GM15510 (cell line): ENCODE results near the gene MED13L.

Experiments
- POLR2A ChIP-seq: IDR thresholded peaks from 3 replicates; pipeline ENCODE4 v1.6.1; 2011; ENCODE audit warnings: borderline replicate concordance; ENCODE audit not compliant: insufficient read length; ENCODE audit errors: extremely low read depth

MED13L gene

DNA sequence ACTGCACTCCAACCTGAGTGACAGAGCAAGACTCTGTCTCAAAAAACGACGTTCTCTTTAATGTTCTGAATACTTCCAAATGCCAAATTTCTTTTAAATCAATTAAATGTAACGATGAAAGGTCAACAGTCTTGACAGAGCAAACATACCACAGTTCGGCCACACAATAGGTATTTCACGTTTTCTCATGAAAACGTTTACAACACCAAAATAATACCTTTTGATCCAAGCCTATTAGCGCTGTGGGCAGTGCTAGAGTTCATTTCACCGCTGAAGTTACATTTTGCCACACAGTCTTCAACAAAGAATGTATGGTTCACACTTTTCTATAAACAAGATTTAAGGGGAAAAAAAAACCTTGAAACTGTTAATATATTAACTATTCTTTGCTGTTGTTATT lies 122.1 kb downstream of the MED13L start:
- TF ChIP-seq POLR2A, result no peak

- no peak for TF ChIP-seq POLR2A
Measured at GRCh38 chr12:116153983-116154382, 123.5 kb downstream of the MED13L start.

DNA sequence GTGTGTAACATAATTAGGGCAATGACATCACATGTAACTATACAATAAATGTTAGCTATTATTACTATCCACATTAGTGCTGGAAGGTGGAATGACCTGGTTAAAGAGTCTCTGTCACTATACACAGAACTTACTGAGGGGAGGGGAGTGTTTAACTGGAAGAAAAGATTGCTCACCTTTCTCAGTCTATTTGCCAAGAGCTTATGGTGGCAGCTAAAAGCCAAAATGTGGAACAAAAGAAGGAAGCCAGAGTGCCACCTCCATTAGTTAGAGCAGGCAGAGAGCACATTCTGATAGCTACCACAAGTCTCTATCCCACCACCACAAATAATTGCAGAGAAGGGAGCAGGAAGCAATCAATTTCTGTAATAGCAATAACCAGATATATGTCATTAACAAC lies 124.4 kb downstream of the MED13L start:
- TF ChIP-seq POLR2A, result no peak

DNA sequence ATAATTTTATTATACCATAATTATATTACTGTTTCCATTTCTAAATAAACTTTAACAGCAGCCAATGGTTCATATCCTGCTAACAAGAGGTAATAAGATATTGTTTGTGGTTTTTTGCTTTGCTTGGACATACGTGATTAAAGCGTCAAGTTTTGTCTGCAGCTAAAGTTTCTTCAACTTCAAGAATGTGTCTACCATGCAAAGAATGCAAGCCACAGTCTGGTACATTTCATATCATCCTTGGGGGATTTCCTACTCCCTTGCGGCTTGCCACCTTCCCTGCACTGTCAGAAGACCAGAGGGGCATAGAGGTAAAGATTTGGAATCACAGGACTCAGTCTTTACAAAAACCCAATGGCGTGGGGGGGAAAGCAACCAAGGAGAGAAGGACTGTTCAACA lies 125.2 kb downstream of the MED13L start:
- TF ChIP-seq POLR2A, result no peak

- no peak for TF ChIP-seq POLR2A
Measured at GRCh38 chr12:116150452-116150851, 127.0 kb downstream of the MED13L start.

GRCh38 chr12:116150001-116150400 lies 127.5 kb downstream of the MED13L start:
- no peak for TF ChIP-seq POLR2A

DNA sequence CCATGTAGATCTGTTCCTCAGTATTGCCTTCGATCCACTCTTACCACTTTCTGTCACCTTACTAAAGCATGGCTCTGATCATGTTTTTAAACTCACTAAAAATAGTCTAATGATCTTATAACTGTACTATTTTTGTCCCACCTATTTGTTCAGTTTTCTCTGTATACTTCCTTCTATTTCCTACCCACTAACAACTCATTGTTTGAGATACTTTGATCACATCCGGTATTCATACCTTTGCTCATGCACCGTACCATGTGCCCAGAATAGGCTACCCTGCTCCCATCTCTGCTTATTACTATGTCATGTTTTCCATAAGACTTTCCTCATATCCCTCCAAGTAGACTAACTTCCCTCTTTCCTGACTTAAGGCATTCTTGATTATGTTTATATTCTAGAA lies 128.6 kb downstream of the MED13L start:
- no peak for TF ChIP-seq POLR2A

DNA sequence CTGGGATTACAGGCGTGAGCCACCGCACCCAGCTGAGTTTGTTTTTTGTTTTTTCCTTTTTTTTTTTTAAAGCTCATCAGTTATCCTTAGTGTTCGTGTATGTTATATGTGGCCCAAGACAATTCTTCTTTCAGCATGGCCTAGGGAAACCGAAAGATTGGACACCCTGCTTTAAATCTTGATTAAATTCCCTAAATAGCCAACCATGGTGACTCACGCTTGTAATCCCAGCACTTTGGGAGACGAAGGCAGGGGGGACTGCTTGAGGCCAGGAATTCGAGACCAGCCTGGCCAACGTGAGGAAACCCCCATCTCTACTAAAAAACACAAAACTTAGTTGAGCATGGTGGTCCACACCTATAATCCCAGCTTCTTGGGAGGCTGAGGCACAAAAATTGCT lies 131.1 kb downstream of the MED13L start:
- no peak for TF ChIP-seq POLR2A

- TF ChIP-seq POLR2A, result no peak
Measured at GRCh38 chr12:116145451-116145850, 132.0 kb downstream of the MED13L start.

DNA sequence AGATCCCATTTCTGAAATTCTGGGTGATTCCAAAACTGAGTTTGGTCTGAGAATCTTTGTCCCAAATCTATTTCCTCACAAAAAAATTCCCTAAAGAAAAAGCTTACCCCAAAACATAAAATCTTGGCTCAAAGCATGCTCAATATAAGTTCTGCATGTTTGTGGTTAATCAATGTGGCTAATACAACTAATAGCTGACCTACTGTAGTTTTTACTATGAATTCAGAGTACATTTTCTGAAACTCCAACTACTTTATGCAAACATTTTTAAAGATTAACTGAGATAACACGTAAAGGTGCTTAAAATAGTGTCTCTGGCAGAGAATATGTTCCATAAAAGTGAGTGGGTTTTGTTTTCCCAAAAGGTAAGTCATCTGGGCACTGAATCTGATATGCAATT lies 133.1 kb downstream of the MED13L start:
- no peak for TF ChIP-seq POLR2A

- no peak for TF ChIP-seq POLR2A
Measured at GRCh38 chr12:116143909-116144308, 133.6 kb downstream of the MED13L start.

GRCh38 chr12:116142936-116143898 lies 134.3 kb downstream of the MED13L start:
- no peak for TF ChIP-seq POLR2A

DNA sequence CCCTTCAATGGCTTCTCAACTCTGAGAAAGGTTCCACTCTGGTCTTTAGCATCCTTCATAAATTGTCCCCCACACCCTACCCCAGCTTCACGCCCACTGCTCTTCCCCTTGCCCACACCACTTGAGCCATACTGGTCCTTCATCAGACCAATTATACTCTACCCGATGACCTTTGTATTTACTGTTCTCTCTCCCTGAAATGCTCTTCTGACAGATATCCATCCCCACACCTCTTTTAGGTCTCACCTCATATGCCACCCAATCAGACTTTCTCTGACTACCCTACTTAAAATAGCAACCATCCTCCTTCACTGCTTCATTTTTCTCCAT lies 135.7 kb downstream of the MED13L start:
- TF ChIP-seq POLR2A, result no peak

DNA sequence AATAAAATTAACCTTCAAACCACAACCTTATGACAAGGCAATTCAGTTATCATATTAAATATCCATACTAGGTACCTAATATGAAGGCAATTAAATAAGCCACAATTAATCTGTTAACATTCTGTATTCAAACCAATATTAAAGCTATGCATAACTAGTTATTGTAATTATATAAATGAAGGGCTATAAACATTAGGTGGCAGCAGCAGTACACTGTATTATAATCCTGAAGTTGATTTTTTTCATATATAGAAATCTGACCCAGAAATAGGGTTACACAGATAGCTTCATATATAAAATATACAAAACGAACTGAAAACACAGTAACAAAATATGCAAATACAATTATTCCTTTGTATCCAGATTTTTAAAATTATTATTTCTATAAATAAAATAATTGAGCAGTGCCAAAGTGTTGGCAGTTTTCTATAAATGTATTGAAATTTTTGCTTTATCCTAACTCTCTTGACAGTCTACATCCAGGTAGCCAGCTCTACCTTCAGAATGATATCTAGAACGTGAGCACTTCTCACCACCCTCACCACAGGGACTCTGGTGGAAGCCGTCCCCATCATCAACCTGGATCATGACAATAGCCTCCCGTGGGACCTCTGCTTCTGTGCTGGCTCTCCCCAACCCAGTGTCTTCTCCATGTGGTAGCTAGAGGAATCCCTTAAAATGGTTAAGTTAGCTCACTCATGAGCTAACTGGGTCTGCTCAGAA lies 136.2 kb downstream of the MED13L start:
- TF ChIP-seq POLR2A, result no peak

- no peak for TF ChIP-seq POLR2A
Measured at GRCh38 chr12:116140529-116140928, 137.0 kb downstream of the MED13L start.

- TF ChIP-seq POLR2A, result no peak
Measured at GRCh38 chr12:116138781-116139180, 138.7 kb downstream of the MED13L start.

DNA sequence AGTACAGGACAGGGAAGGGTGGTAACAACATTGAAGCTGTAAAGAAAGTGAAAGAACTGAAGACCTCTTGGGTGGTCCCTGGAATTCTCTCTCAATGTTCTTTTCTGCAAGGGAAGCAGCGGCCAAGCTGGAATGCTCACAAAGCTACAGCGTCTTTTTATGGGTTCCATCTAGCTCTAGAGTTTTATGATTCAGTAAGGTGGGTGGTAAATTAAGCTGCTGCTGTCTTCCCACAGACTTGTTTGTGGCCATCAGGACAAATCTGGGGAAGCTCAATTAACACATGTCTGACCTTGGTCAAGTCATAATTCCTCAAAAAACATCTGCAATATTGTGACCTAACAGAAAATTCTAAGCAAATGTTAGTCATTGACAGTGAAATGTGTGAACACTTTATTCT lies 139.1 kb downstream of the MED13L start:
- TF ChIP-seq POLR2A, result no peak

DNA sequence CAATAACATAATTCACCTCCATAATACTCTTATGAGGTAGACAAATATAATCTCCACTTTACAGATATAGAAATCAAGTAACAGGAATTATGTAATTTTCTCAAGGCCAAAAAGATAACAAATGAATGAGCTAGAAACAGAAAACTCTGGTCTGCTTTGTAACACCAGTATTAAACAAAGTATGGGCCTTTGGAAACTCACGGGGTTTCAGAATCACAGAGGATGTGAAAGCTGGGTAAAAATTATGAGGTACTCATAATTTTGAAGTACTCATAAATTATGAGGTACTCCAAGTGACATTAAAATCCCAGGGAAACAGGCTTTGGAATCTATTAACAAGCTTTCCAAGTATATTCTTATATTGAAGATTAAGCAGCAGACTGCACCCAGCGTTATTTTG lies 140.2 kb downstream of the MED13L start:
- TF ChIP-seq POLR2A, result no peak
